Heart left ventricle (tissue), 16 donors: ENCODE results near the gene TMEM205. TPM values are rescaled to one million over a fixed set of nuclear protein-coding genes. Genes with fewer than 3 reads are reported as not detected.
"Not testable (repeated sequence)": the region's sequence is repeated elsewhere in the genome, so short reads cannot be mapped to it uniquely, and the experiment has no call there.

Experiments used
- ATAC-seq, 4 donors: fragments of 200-7000 bp; cut with Tn5 transposase; one replicate each; pipeline ENCODE4 v1.9.1; 2020 to 2022; ENCODE audit warnings: moderate library complexity in 4 of 4, mild to moderate bottlenecking in 3 of 4, moderate number of reproducible peaks in 1 of 4
- DNase-seq, 5 donors: peaks; one replicate each; pipeline ENCODE4 v3.0.0-alpha.2; 2020
- H3K27ac ChIP-seq, 12 donors: fragments of 200-600 bp; sonication (generic) in 4 of 12; one replicate each; pipeline versions ENCODE4 v1.5.0 to v1.8.0; 2016 to 2022; ENCODE audit warnings: mild to moderate bottlenecking in 2 of 12
- H3K27me3 ChIP-seq, 9 donors: fragments of 200-600 bp; sonication (generic) in 2 of 9; one replicate each; pipeline versions ENCODE4 v1.5.1 to v1.8.0; 2016 to 2022; ENCODE audit warnings: mild to moderate bottlenecking in 3 of 9
- H3K36me3 ChIP-seq, 9 donors: fragments of 200-600 bp; sonication (generic) in 2 of 9; one replicate each; pipeline versions ENCODE4 v1.5.0 to v1.8.0; 2018 to 2022; ENCODE audit warnings: mild to moderate bottlenecking in 2 of 9
- H3K4me1 ChIP-seq, 12 donors: fragments of 200-600 bp; sonication (generic) in 4 of 12; one replicate each; pipeline versions ENCODE4 v1.5.0 to v1.8.0; 2016 to 2022; ENCODE audit warnings: mild to moderate bottlenecking in 3 of 12
- H3K4me3 ChIP-seq, 12 donors: fragments of 200-600 bp; sonication (generic) in 4 of 12; one replicate each; pipeline versions ENCODE4 v1.5.0 to v1.8.0; 2017 to 2022; ENCODE audit warnings: mild to moderate bottlenecking in 9 of 12, moderate library complexity in 4 of 12
- H3K9me3 ChIP-seq, 12 donors: fragments of 200-600 bp; sonication (generic) in 4 of 12; one replicate each; pipeline versions ENCODE4 v1.5.0 to v1.8.0; 2016 to 2022; ENCODE audit warnings: mild to moderate bottlenecking in 1 of 12
- CTCF ChIP-seq, 12 donors: fragments of 200-600 bp; sonication (generic) in 4 of 12; IDR thresholded peaks; one replicate each; pipeline versions ENCODE4 v1.5.0 to v1.8.0; 2018 to 2022; ENCODE audit warnings: antibody characterized with exemption in 12 of 12, mild to moderate bottlenecking in 5 of 12
- POLR2A ChIP-seq, 2 donors: fragments of 450-650 bp; IDR thresholded peaks; one replicate each; pipeline ENCODE4 v1.6.1; 2017; ENCODE audit warnings: antibody characterized with exemption in 2 of 2, mild to moderate bottlenecking in 2 of 2, moderate library complexity in 2 of 2
- WGBS, 4 donors: extraction: QIAGEN DNeasy Blood & Tissue Kit in 2 of 4; methylation state at CpG; one replicate each; pipeline versions ENCODE4 v1.1.5 to v1.1.7; 2013 to 2018; 5-methylcytosine and 5-hydroxymethylcytosine counted together
- intact Hi-C, 10 donors: fragments of 100-400 bp; cut with DNase I; formaldehyde crosslinking; loops; one replicate each; pipeline versions ENCODE4 v1.11.1 to v1.14.2; 2022
- polyA plus RNA-seq, 2 donors: library from polyadenylated mRNA; stranded (reverse); fragments of 200-250 nt; gene quantifications; one replicate each; pipeline ENCODE4 v1.2.3, GENCODE V29; 2013
- total RNA-seq, 9 donors: library from RNA; depleted of rRNA in 2 of 9; stranded (reverse); fragments of >200 nt in 2 of 9; fragmentation: NEBNext Ultra II Directional in 3 of 9; extraction: Animal tissue kit (Norgen Biotek cat#: 25700) in 3 of 9; gene quantifications; one replicate each; pipeline versions ENCODE4 v1.1.0 to v1.2.4, GENCODE V29; 2016 to 2023
- donor health status: ischemic (EF 13 %, LVEDD 7.1; RV severe dilation, severe dysfunction).
- donor health status: healthy with polysubstance abuse.
- donor health status: DM: no; HTN: yes; CAD: no.
- donor health status: DM: no; HTN: no; CAD: no.
- donor health status: ischemic (EF 25% LVEDD 6.9; RV normal size, moderate dysfunction).
- donor health status: ischemic (EF 25% LVEDD 5.7; RV mildly dilated, moderate dysfunction).
- donor health status: healthy.
- donor health status: DM: yes; HTN: yes; CAD: no.
- donor health status: ischemic (EF 35%, LVEDD 5.7; RV mildly dilated, moderate dysfunction).
- donor health status: nonischemic (EF 11% LVEDD 7.7; RV severe dilation, severe dysfunction).
- donor health status: DM: yes; HTN: yes; CAD: no.
- donor health status: PGD.
- donor health status: ischemic (EF 29% LVEDD 5.4; RV normal size, mild dysfunction).
- donor health status: nonischemic (EF 23%, LVEDD 6.1; RV moderate dilation, normal function).

The TMEM205 gene
- total and polyA plus RNA-seq, 11 donors: 68.3 to 372 (median 90.6) TPM

- Histone ChIP-seq H3K9me3 (no peaks in the 10 kb centered on the region), H3K27me3 (no peaks in the 10 kb centered on the region), H3K36me3 (peaks cover 0 to 22% (median 10%) of the 10 kb centered on the region in 9 donors), H3K4me3 (no peak overlapping the region), H3K27ac (peak overlapping the region in 7 of 12 donors; percentile 1 to 74 (median 28)), H3K4me1 (peaks cover 0 to 67% (median 16%) of the 10 kb centered on the region in 12 donors)
- DNase-seq: peak in 1 of 5 donors; percentile 15
- intact Hi-C loops: no loop called here
- TF ChIP-seq POLR2A (IDR thresholded peaks at IDR 0.05) (no peak), CTCF (IDR thresholded peaks at IDR 0.05) (no peak)
- ATAC-seq: no peak
- 70 to 78% (median 76%) methylated on average over 7 of the region's 7 CpGs for WGBS, 4 donors
Measured at GRCh38 chr19:11322269-11323024, 23.6 kb downstream of the TMEM205 start.

- Histone ChIP-seq H3K4me1 (peaks cover 0 to 72% (median 16%) of the 10 kb centered on the region in 12 donors), H3K9me3 (no peaks in the 10 kb centered on the region), H3K4me3 (no peak overlapping the region), H3K27ac (peak overlapping the region in 5 of 12 donors; percentile 8 to 74 (median 28)), H3K36me3 (peaks cover 0 to 12% (median under 1%) of the 10 kb centered on the region in 9 donors), H3K27me3 (no peaks in the 10 kb centered on the region)
- DNase-seq: peak in 1 of 5 donors; percentile 12
- intact Hi-C loops: no loop called here
- TF ChIP-seq CTCF (IDR thresholded peaks at IDR 0.05) (no peak), POLR2A (IDR thresholded peaks at IDR 0.05) (no peak)
- no peak for ATAC-seq
- 80 to 86% (median 81%) methylated on average over 14 of the region's 14 CpGs for WGBS, 4 donors
Measured at GRCh38 chr19:11321191-11322126, 24.6 kb downstream of the TMEM205 start.

GRCh38 chr19:11320278-11320995 is 25.6 kb downstream of the TMEM205 start:
- H3K27me3 ChIP-seq, ATAC-seq, H3K9me3 ChIP-seq, H3K36me3 ChIP-seq, H3K4me3 ChIP-seq, intact Hi-C loops: not testable (repeated sequence)
- 76 to 85% (median 81%) methylated on average over 9 of the region's 9 CpGs for WGBS, 4 donors
- Histone ChIP-seq H3K27ac (peak overlapping the region in 1 of 12 donors; percentile 74), H3K4me1 (peaks cover 0 to 70% (median 16%) of the 10 kb centered on the region in 12 donors)
- DNase-seq: peak in 1 of 5 donors; percentile 10

GRCh38 chr19:11306337-11306736 is 39.7 kb downstream of the TMEM205 start:
- intact Hi-C loops: no loop called here

More at GRCh38 chr19:11306337-11306736, 39.7 kb downstream of the TMEM205 start:
- H3K27ac ChIP-seq: no peak overlapping the region
- H3K4me3 ChIP-seq: no peak overlapping the region
- 79 to 85% (median 81%) methylated on average over 9 of the region's 9 CpGs for WGBS, 4 donors
- TF ChIP-seq POLR2A (IDR thresholded peaks at IDR 0.05) (no peak), CTCF (IDR thresholded peaks at IDR 0.05) (no peak)
- no peaks in the 10 kb centered on the region for H3K27me3 ChIP-seq
- H3K4me1 ChIP-seq: no peaks in the 10 kb centered on the region
- DNase-seq: no peak
- H3K9me3 ChIP-seq: no peaks in the 10 kb centered on the region
- ATAC-seq: no peak
- no peaks in the 10 kb centered on the region for H3K36me3 ChIP-seq
